GM10266 (cell line): Measurements from ENCODE around the gene LSR.

Experiments used
- DNase-seq: peaks from one replicate; pipeline ENCODE4 v3.0.0; 2012; ENCODE audit errors: extremely low spot score
- CTCF ChIP-seq: IDR thresholded peaks from 2 replicates; pipeline ENCODE4 v1.5.1; 2012; ENCODE audit warnings: mild to moderate bottlenecking, low read depth; ENCODE audit not compliant: control insufficient read depth, insufficient read depth; ENCODE audit errors: missing control alignments

The LSR gene

DNA sequence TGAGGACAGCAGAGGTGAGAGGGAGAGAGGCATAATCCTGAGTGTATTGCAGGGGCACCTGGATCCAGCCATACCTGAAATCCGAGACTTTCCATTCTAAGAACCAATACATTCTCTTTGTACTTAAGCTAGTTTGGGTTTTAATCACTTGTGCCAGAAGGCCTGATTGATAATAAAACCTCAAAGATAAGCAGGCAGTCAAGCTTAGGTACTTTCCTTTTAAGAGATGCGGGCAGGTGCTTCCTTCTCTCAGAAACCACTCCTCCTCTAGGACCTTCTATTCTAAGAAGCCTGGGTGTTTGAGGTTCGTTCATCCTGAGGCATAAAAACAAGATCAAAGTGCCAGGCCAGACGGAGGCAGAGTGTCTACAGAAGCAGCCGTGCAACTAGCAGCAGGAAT, 42.4 kb upstream of the LSR start:
- DNase-seq: no peak

DNA sequence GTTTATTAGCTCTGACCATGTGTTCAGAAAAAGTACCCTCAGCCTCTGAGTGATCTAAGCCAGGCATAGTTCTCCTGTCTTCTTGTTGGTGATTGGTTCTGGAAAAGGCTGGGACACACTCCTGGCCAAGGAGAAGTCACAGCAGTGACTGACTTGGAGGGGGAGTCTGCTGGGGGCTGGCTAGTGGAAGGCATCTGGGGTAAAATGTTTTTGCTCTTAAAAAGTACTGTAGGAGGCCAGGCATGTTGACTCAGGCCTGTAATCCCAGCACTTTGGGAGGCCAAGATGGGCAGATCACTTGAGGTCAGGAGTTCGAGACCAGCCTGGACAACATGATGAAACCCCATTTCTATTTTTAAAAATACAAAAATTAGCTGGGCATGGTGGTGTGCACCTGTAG, 41.9 kb upstream of the LSR start:
- no peak for DNase-seq
- TF ChIP-seq CTCF: no peak

More for the DNA sequence above, 42.4 kb upstream of the LSR start:
- TF ChIP-seq CTCF: no peak

- TF ChIP-seq CTCF: no peak
- no peak for DNase-seq
Observed at GRCh38 chr19:35207391-35207871, 41.4 kb upstream of the LSR start.

- DNase-seq: no peak
- TF ChIP-seq CTCF: no peak
Observed at GRCh38 chr19:35208121-35208520, 40.7 kb upstream of the LSR start.

DNA sequence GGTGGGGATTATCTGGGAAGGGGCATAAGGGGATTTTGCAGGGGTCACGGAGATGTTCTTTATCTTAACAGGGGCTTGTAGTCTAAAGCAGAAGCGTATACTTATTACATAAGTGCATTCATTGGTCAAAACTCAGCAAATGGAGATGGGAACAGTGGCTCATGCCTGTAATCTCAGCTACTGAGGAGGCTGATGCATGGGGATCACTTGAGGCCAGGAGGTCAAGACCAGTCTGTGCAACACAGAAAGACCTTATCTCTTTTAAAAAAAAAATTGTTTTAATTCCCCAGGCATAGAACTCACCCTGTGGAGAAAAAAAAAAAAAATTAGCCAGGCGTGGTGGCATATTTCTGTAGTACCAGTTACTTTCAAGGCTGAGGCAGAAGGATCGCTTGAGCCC, 39.2 kb upstream of the LSR start:
- no peak for DNase-seq
- TF ChIP-seq CTCF: no peak

DNA sequence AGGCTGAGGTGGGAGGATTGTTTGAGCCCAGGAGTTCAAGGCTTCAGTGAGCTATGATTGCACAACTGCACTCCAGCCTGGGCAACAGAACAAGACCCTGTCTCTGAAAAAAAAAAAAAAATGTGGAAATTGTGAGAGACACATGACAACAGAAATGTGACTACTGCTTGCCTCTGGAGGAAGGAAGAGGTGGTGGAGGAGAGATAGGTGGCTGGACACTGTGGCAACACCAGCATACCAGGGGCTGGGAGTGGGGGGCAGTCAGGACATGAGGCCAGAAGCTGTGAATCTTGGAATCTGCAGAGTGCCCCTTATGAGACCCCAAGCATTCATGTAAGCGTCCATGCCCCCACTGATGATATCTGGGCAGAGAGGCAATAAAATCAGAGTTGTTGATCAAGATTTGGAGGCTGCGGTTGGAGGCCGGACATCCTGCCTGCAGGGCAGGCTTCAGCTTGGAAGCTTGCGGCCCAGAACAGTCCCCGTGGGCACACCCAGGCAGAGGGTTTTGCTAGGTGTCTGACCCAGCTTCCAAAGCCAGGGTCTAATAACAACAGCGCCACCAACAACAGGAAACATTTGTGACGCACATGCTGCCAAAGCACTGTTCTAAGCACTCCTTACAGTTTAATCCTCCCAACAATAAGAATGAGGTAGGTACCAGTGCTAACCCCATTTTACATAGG, 37.1 kb upstream of the LSR start:
- no peak for DNase-seq
- no peak for TF ChIP-seq CTCF

DNA sequence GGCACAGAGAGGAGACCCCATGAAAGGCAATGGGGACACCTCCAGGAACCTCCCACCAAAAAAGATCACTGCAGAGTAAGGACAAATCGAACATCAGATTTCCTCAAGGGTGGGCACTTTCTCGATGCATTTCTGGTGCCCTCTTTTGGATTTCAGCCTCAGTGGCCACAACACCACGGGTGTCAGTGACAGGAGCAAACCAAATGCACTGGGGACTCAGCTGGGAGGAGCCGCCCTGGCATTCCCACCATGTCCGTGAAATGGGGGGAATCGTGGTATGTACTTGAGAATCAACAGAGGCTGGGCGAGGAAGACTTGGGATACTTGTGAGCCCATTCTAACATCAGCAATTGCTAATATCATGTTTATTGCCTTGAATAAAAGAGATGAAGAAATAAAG, 36.6 kb upstream of the LSR start:
- TF ChIP-seq CTCF: no peak
- DNase-seq: no peak
